Stimulated activated CD4-positive, alpha-beta T cell treated with anti-CD3 and anti-CD28 coated beads, Interleukin-12 subunit alpha, Interleukin-12 subunit beta, amount 100 ng/mL, for 24 hours (primary cell): ENCODE data around the gene PCLO.
"Not testable (repeated sequence)": the region's sequence is repeated elsewhere in the genome, so short reads cannot be mapped to it uniquely, and the experiment has no call there.

Experiments used
- DNase-seq, 2 experiments: peaks; one replicate each; pipeline ENCODE4 v3.0.0-alpha.2; 2020; ENCODE audit warnings: low read depth in 2 of 2

The PCLO gene

GRCh38 chr7:82736633-82737032 is 426.1 kb downstream of the PCLO start:
- DNase-seq, result no peak

- no peak for DNase-seq
Measured at GRCh38 chr7:82732677-82733076, 430.0 kb downstream of the PCLO start.

DNA sequence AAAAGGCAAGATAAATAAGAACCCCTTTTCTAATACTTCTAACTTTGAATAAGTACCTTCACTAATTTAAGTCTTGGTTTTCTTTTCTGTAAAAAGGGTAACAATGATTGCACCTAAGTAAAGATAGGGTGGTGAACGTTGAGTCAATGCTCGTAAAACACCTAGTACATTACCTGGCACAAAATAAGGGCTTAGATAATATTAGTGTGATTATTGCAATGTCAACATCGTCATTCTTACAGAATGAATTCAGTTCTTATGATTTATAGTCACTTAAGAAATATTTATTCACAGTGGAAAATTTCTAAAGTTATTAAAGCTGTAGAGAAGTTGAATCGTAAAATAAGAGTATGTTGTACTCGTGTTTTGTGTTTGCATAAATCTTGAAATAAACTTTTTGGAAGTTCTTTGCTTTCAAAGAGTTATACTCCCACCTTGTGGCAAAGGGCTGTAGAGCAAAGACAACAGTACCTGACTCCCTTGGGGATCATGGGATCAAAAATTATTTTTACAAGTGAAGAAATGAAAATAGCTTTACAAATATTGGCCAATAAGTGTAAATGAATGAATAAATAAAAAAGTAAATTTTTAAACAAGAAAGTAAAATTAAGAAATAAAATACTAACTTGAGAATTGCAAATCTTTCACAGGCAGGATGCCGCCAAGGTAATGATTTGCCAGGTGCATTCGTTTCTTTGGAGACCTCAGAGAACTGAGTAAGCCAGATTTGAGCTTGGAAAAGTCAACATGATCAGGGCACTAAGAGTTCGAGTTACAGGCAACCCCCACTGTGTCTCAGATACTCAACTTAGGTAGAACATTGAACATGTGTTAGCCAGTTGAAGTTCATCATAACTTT is 433.3 kb downstream of the PCLO start:
- no peak for DNase-seq

- no peak for DNase-seq
Measured at GRCh38 chr7:82726038-82726800, 436.5 kb downstream of the PCLO start.

- no peak for DNase-seq
Measured at GRCh38 chr7:82723411-82723810, 439.3 kb downstream of the PCLO start.

- DNase-seq, result no peak
Measured at GRCh38 chr7:82722946-82723345, 439.7 kb downstream of the PCLO start.

DNA sequence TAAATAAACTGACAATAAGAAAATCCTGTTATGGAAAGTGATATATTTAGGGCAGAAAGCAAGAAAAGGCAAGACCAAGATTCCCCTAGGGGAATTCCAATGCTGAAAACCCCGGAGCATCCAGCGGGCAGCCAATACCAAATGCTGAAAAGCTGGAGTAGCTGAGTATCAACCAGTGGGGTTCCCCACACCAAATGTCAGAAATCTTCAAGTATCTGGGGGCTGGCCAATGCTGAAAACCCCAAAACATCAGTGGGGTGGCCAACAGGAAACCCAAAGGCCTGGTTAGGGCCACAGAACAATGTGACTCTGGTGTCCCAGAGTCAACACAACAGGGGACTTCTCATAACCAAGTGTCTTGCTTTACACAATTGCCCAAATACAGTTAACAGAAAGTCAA is 447.3 kb downstream of the PCLO start:
- DNase-seq, result no peak

- no peak for DNase-seq
Measured at GRCh38 chr7:82714883-82715282, 447.8 kb downstream of the PCLO start.

- no peak for DNase-seq
Measured at GRCh38 chr7:82713506-82713905, 449.2 kb downstream of the PCLO start.

- DNase-seq, result not testable (repeated sequence)
Measured at GRCh38 chr7:82706344-82706743, 456.3 kb downstream of the PCLO start.

DNA sequence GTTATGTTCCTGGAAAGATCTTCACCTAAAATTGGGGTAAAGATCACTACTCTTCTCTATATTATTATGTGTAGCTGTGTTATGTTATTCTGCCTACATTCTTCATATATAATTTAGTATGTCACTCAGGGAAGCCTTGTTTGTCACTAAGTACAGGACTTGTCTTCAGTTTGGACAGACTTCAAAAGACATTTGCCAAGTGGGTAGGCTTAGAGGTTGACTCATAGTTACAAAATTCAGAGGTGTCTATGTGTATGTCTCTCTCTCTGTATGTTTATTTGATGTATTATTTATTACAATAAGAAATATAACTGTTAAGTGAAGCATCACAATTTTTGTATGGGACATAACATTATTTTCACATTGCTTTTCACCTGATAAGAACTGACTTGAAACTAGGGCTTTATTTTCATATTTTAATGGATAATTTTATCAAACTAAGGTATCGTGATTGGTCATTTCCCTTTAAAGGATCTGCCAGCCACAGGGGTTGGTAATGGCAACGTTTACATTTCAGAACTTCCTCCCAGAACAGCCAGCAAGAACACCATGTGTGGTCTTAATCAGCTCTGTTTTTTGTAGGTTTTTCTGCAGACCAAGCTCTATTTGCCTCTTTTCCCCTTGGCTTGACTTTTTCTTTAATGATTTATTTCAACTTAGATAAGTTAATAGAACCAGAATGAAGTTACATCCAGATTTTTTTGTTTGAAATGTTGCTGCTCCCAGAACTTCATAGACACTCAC is 457.0 kb downstream of the PCLO start:
- DNase-seq, result no peak

- DNase-seq, result no peak
Measured at GRCh38 chr7:82704121-82704520, 458.6 kb downstream of the PCLO start.
